ENCODE measurements around the gene PTPRM.

Gene PTPRM

DNA sequence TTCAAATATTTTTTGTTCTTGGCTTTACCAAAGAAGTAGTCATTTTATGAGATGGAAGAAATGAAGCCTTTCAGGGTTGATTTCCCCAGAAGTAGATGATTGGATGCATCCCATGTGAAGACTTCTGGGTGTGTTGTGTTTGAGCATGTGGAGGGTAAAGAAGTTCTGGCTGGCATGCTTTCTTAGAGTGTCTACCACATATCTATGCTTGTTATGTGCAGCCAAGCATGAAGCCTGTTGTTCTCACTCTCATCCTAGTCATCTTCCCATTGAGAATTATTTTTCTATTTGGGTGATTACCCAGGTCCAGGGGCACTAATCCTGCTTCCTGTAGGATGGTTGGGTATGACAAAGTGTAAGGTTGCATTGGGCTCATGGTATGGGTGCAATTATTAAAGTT lies 472.9 kb downstream of the PTPRM start:
- DNase-seq, result no peak

DNA sequence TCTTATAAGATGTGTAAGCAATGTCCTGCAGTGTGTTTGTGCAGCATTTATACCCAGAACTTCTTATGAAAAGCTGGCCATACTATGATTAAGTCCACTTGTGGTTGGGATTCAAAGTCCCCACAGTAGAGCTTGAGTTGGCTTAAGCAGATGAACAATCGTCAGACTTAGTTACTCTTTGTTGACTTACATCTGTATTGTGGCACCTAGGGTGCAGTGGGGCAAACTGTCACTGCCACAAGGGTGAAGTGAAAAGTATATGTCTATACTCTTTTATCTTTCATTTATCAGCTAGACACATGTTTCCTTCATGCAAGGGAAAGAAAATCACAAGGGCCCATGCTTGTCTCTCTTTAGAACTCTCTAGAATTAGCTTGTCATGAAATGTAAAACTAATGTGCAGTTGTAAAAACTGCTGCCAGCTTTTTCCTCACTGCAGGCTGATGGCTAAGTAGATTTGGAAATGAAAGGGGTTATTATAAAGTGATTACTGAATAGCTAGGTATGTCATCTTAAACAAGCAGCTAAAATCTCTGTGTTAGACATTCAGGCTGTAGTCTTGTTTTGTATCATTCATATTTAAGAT lies 474.5 kb downstream of the PTPRM start:
- Histone ChIP-seq H3K36me3 (no peaks in the 10 kb centered on the region), H3K4me1 (peaks cover 0 to 4% (median 0%) of the 10 kb centered on the region in 4 donors), H3K9me3 (no peaks in the 10 kb centered on the region), H3K4me3 (no peak overlapping the region), H3K27ac (no peak overlapping the region), H3K27me3 (no peaks in the 10 kb centered on the region)
- intact Hi-C loops (cut with DNase I; ENCODE audit: low total_unique reads), result no loop called here
- DNase-seq, result no peak
- TF ChIP-seq, protein P1, sequence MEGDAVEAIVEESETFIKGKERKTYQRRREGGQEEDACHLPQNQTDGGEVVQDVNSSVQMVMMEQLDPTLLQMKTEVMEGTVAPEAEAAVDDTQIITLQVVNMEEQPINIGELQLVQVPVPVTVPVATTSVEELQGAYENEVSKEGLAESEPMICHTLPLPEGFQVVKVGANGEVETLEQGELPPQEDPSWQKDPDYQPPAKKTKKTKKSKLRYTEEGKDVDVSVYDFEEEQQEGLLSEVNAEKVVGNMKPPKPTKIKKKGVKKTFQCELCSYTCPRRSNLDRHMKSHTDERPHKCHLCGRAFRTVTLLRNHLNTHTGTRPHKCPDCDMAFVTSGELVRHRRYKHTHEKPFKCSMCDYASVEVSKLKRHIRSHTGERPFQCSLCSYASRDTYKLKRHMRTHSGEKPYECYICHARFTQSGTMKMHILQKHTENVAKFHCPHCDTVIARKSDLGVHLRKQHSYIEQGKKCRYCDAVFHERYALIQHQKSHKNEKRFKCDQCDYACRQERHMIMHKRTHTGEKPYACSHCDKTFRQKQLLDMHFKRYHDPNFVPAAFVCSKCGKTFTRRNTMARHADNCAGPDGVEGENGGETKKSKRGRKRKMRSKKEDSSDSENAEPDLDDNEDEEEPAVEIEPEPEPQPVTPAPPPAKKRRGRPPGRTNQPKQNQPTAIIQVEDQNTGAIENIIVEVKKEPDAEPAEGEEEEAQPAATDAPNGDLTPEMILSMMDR (IDR thresholded peaks at IDR 0.05), result no peak

More for the DNA sequence above, 472.9 kb downstream of the PTPRM start:
- H3K36me3 ChIP-seq, result no peaks in the 10 kb centered on the region
- no peak overlapping the region for H3K27ac ChIP-seq
- no peaks in the 10 kb centered on the region for H3K27me3 ChIP-seq
- H3K4me3 ChIP-seq, result no peak overlapping the region
- TF ChIP-seq, protein P1 (IDR thresholded peaks at IDR 0.05), result no peak
- H3K4me1 ChIP-seq, result peaks cover 0 to 4% (median 0%) of the 10 kb centered on the region in 4 donors
- no peaks in the 10 kb centered on the region for H3K9me3 ChIP-seq
- intact Hi-C loops (cut with DNase I; ENCODE audit: low total_unique reads), result no loop called here

DNA sequence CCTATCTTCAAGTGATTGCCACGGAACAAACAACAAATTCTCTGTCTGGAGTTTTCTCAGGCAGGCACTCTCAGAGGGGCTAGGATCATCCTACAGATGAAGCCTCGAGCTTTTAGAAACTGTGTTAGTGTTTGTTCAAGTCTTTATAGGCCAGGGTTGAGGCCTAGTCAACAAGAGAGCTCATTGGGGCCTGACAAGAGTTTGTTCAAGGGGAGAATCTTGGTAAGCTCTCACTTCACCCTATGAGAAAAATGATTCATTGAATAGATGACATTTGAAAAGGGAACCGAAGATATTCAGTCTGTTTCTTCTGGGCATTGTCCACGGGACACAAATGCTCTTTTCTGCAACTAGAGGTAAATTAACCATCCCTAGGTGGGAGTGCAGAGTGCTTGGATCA lies 476.9 kb downstream of the PTPRM start:
- Histone ChIP-seq H3K4me1 (peaks cover 0 to 4% (median 0%) of the 10 kb centered on the region in 4 donors), H3K27ac (no peak overlapping the region), H3K36me3 (no peaks in the 10 kb centered on the region), H3K27me3 (no peaks in the 10 kb centered on the region), H3K9me3 (no peaks in the 10 kb centered on the region), H3K4me3 (no peak overlapping the region)
- intact Hi-C loops (cut with DNase I; ENCODE audit: low total_unique reads), result no loop called here
- TF ChIP-seq, protein P1 (IDR thresholded peaks at IDR 0.05), result no peak
- DNase-seq, result no peak

DNA sequence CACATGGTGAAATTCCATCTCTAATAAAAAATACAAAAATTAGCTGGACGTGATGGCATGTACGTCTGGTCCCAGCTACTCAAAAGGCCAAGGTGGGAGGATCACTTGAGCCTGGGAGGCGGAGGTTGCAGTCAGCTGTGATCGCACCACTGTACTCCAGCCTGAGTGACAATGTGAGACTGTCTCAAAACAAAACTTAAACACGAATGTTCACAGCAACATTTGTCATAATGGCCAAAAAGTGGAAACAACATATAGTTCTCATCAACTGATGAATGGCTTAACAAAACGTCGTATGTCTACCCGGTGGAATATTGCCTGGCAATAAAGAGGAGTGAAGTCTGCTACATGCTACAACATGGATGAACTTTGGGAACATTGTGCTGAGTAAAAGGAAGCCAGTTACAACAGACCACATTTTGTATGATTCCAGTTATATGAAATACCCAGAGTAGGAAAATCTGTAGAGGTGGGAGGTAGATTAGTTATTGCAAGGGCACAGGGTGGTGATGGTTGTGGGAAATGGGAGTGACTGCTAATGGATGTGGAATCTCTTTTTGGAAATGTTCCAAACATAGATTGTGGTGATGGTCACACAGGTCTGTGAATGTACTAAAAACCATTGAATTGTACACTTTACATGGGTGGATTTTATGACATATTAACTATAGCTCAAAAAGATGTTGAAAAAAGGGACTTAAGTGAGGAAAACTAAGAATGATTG lies 478.2 kb downstream of the PTPRM start:
- no peak for DNase-seq
- intact Hi-C loops (cut with DNase I; ENCODE audit: low total_unique reads), result no loop called here
- Histone ChIP-seq H3K4me3 (no peak overlapping the region), H3K36me3 (no peaks in the 10 kb centered on the region), H3K4me1 (peaks cover 0 to 8% (median 0%) of the 10 kb centered on the region in 4 donors), H3K27ac (no peak overlapping the region), H3K9me3 (no peaks in the 10 kb centered on the region), H3K27me3 (no peaks in the 10 kb centered on the region)
- TF ChIP-seq, protein P1 (IDR thresholded peaks at IDR 0.05), result no peak

DNA sequence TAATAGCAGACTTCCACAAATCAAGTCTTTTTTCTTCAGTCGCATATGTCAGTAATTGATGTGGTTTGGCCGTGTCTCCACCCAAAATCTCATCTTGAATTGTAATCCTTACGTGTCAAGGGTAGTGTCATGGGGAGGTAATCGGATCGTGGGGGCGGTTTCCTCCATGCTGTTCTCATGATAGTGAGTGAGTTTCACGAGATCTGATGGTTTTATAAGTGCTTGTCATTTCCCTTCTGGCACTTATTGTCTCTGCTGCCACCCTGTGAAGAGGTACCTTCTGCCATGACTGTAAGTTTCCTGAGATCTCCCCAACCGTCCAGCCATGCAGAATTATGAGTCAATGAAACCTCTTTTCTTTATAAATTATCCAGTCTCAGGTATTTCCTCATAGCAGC lies 478.8 kb downstream of the PTPRM start:
- intact Hi-C loops (cut with DNase I; ENCODE audit: low total_unique reads), result no loop called here
- Histone ChIP-seq H3K4me1 (peaks cover 0 to 8% (median under 1%) of the 10 kb centered on the region in 4 donors), H3K9me3 (no peaks in the 10 kb centered on the region), H3K36me3 (no peaks in the 10 kb centered on the region), H3K27me3 (no peaks in the 10 kb centered on the region), H3K4me3 (no peak overlapping the region), H3K27ac (no peak overlapping the region)
- TF ChIP-seq, protein P1 (IDR thresholded peaks at IDR 0.05), result no peak
- no peak for DNase-seq

Measured in tibial artery (tissue), 4 donors.